NCI-H526 (cell line): ENCODE measurements around the gene LMCD1.
A peak's percentile ranks its signal among the peaks of the same experiment; 100 is the strongest.

Experiments
- DNase-seq, 2 experiments: peaks; one replicate each; lab custom pipeline; 2025; lab: John Stamatoyannopoulos, UW

The LMCD1 gene

GRCh38 chr3:8619548-8619947 is 117.9 kb downstream of the LMCD1 start:
- no peak for DNase-seq

GRCh38 chr3:8621141-8621540 is 119.5 kb downstream of the LMCD1 start:
- DNase-seq, result no peak

- no peak for DNase-seq
These were observed 120.2 kb downstream of the LMCD1 start for GRCh38 chr3:8621872-8622271.

- peak; percentile 39 to 81 for DNase-seq
These were observed 121.5 kb downstream of the LMCD1 start for GRCh38 chr3:8622873-8623691.

GRCh38 chr3:8623741-8624140 is 122.1 kb downstream of the LMCD1 start:
- no peak for DNase-seq
